Progenitor cell of endocrine pancreas (in vitro differentiated cells): Measurements from ENCODE around the gene NRG2. TPM values are rescaled to one million over a fixed set of nuclear protein-coding genes. Genes with fewer than 3 reads are reported as not detected.

Experiments
- DNase-seq: peaks from one replicate; pipeline ENCODE4 v3.0.0; 2021; ENCODE audit warnings: low spot score; ENCODE audit not compliant: unreplicated experiment
- H3K27ac Mint-ChIP-seq: 2 replicates; pipeline ENCODE4 v1.8.0; 2021; ENCODE audit warnings: mild to moderate bottlenecking, moderate library complexity, mixed read lengths
- H3K27me3 Mint-ChIP-seq: 2 replicates; pipeline ENCODE4 v1.8.0; 2021; ENCODE audit warnings: mixed read lengths
- H3K36me3 Mint-ChIP-seq: 2 replicates; pipeline ENCODE4 v1.8.0; 2022; ENCODE audit warnings: mixed read lengths; ENCODE audit not compliant: insufficient read depth
- H3K4me1 Mint-ChIP-seq: 2 replicates; pipeline ENCODE4 v1.8.0; 2021; ENCODE audit warnings: low read depth, mixed read lengths
- H3K4me3 Mint-ChIP-seq: 2 replicates; pipeline ENCODE4 v1.8.0; 2021; ENCODE audit warnings: low read depth, mild to moderate bottlenecking, moderate library complexity, mixed read lengths
- H3K9me3 Mint-ChIP-seq: 2 replicates; pipeline ENCODE4 v1.8.0; 2021; ENCODE audit warnings: low read depth, mixed read lengths
- CTCF ChIP-seq: fragments of 200-600 bp; sonication (generic); IDR thresholded peaks from one replicate; pipeline ENCODE4 v1.5.0; 2021; ENCODE audit warnings: antibody characterized with exemption, mild to moderate bottlenecking; ENCODE audit not compliant: unreplicated experiment
- total RNA-seq: library from RNA; stranded (reverse); gene quantifications from 2 replicates; pipeline ENCODE4 v1.2.1, GENCODE V29; 2021

The NRG2 gene
- total RNA-seq, 1 donor from 2014 or later: 5.5 TPM

- TF ChIP-seq CTCF: no peak
- no peaks in the 10 kb centered on the region for H3K36me3 Mint-ChIP-seq
- H3K27me3 Mint-ChIP-seq: peaks cover 7% of the 10 kb centered on the region
- H3K4me3 Mint-ChIP-seq: no peak overlapping the region
- H3K4me1 Mint-ChIP-seq: no peaks in the 10 kb centered on the region
- no peaks in the 10 kb centered on the region for H3K9me3 Mint-ChIP-seq
- no peak overlapping the region for H3K27ac Mint-ChIP-seq
- DNase-seq: no peak
Observed at GRCh38 chr5:139861889-139862207, 181.3 kb downstream of the NRG2 start.

GRCh38 chr5:139861021-139861888 lies 181.8 kb downstream of the NRG2 start:
- Mint-ChIP-seq H3K27ac (no peak overlapping the region), H3K4me1 (no peaks in the 10 kb centered on the region), H3K4me3 (no peak overlapping the region), H3K27me3 (peaks cover 3% of the 10 kb centered on the region), H3K9me3 (no peaks in the 10 kb centered on the region), H3K36me3 (no peaks in the 10 kb centered on the region)
- no peak for TF ChIP-seq CTCF
- no peak for DNase-seq

- no peak for TF ChIP-seq CTCF
- no peak overlapping the region for H3K27ac Mint-ChIP-seq
- no peaks in the 10 kb centered on the region for H3K36me3 Mint-ChIP-seq
- no peaks in the 10 kb centered on the region for H3K9me3 Mint-ChIP-seq
- H3K4me1 Mint-ChIP-seq: no peaks in the 10 kb centered on the region
- DNase-seq: no peak
- H3K4me3 Mint-ChIP-seq: no peak overlapping the region
- peaks cover 3% of the 10 kb centered on the region for H3K27me3 Mint-ChIP-seq
Observed at GRCh38 chr5:139859013-139859412, 184.1 kb downstream of the NRG2 start.

GRCh38 chr5:139856714-139857113 lies 186.4 kb downstream of the NRG2 start:
- Mint-ChIP-seq H3K36me3 (no peaks in the 10 kb centered on the region), H3K4me3 (no peak overlapping the region), H3K9me3 (no peaks in the 10 kb centered on the region), H3K4me1 (no peaks in the 10 kb centered on the region), H3K27me3 (peaks cover 3% of the 10 kb centered on the region), H3K27ac (no peak overlapping the region)
- no peak for TF ChIP-seq CTCF
- no peak for DNase-seq

- Mint-ChIP-seq H3K4me1 (no peaks in the 10 kb centered on the region), H3K36me3 (no peaks in the 10 kb centered on the region), H3K27ac (no peak overlapping the region), H3K27me3 (peaks cover 2% of the 10 kb centered on the region), H3K9me3 (no peaks in the 10 kb centered on the region), H3K4me3 (no peak overlapping the region)
- no peak for TF ChIP-seq CTCF
- DNase-seq: no peak
Observed at GRCh38 chr5:139855946-139856540, 187.1 kb downstream of the NRG2 start.
